ENCODE data around the gene ZFYVE19.

Gene ZFYVE19

GRCh38 chr15:40775740-40776536 is 31.0 kb upstream of the ZFYVE19 start:
- Histone ChIP-seq H3K36me3 (ENCODE audit: control insufficient read depth, insufficient read depth, low read length) (peaks cover 50% of the 10 kb centered on the region), H3K4me1 (ENCODE audit: control insufficient read depth, insufficient read depth, low read length, poor library complexity, severe bottlenecking) (no peaks in the 10 kb centered on the region), H3K27me3 (replicated peaks; ENCODE audit: control insufficient read depth, insufficient read depth, low read length, poor library complexity, severe bottlenecking) (no peaks in the 10 kb centered on the region), H3K9me3 (ENCODE audit: control insufficient read depth, low read length) (no peaks in the 10 kb centered on the region), H3K27ac (ENCODE audit: insufficient read depth, low read length, poor library complexity, severe bottlenecking) (no peak overlapping the region), H3K4me3 (ENCODE audit: insufficient read depth, low read depth, low read length, poor library complexity, severe bottlenecking) (no peak overlapping the region)
- DNase-seq = no peak

GRCh38 chr15:40776537-40777141 is 30.2 kb upstream of the ZFYVE19 start:
- Histone ChIP-seq H3K27me3 (replicated peaks; ENCODE audit: control insufficient read depth, insufficient read depth, low read length, poor library complexity, severe bottlenecking) (no peaks in the 10 kb centered on the region), H3K36me3 (ENCODE audit: control insufficient read depth, insufficient read depth, low read length) (peaks cover 50% of the 10 kb centered on the region)
- DNase-seq = peak in 1 of 3 donors; percentile 14

GRCh38 chr15:40782609-40783227 is 24.2 kb upstream of the ZFYVE19 start:
- Histone ChIP-seq H3K27ac (ENCODE audit: insufficient read depth, low read length, poor library complexity, severe bottlenecking) (no peak overlapping the region), H3K9me3 (ENCODE audit: control insufficient read depth, low read length) (no peaks in the 10 kb centered on the region), H3K36me3 (ENCODE audit: control insufficient read depth, insufficient read depth, low read length) (peaks cover 23% of the 10 kb centered on the region), H3K27me3 (replicated peaks; ENCODE audit: control insufficient read depth, insufficient read depth, low read length, poor library complexity, severe bottlenecking) (no peaks in the 10 kb centered on the region), H3K4me1 (ENCODE audit: control insufficient read depth, insufficient read depth, low read length, poor library complexity, severe bottlenecking) (peaks cover 8% of the 10 kb centered on the region), H3K4me3 (ENCODE audit: insufficient read depth, low read depth, low read length, poor library complexity, severe bottlenecking) (no peak overlapping the region)
- DNase-seq = peak; percentile 64 to 68 (median 65)

More at GRCh38 chr15:40776537-40777141, 30.2 kb upstream of the ZFYVE19 start:
- Histone ChIP-seq H3K27ac (ENCODE audit: insufficient read depth, low read length, poor library complexity, severe bottlenecking) (no peak overlapping the region), H3K4me1 (ENCODE audit: control insufficient read depth, insufficient read depth, low read length, poor library complexity, severe bottlenecking) (no peaks in the 10 kb centered on the region), H3K9me3 (ENCODE audit: control insufficient read depth, low read length) (no peaks in the 10 kb centered on the region), H3K4me3 (ENCODE audit: insufficient read depth, low read depth, low read length, poor library complexity, severe bottlenecking) (no peak overlapping the region)

GRCh38 chr15:40785164-40785563 is 21.7 kb upstream of the ZFYVE19 start:
- Histone ChIP-seq H3K36me3 (ENCODE audit: control insufficient read depth, insufficient read depth, low read length) (peaks cover 1% of the 10 kb centered on the region), H3K4me1 (ENCODE audit: control insufficient read depth, insufficient read depth, low read length, poor library complexity, severe bottlenecking) (peaks cover 11% of the 10 kb centered on the region), H3K4me3 (ENCODE audit: insufficient read depth, low read depth, low read length, poor library complexity, severe bottlenecking) (no peak overlapping the region), H3K27me3 (replicated peaks; ENCODE audit: control insufficient read depth, insufficient read depth, low read length, poor library complexity, severe bottlenecking) (no peaks in the 10 kb centered on the region), H3K27ac (ENCODE audit: insufficient read depth, low read length, poor library complexity, severe bottlenecking) (no peak overlapping the region), H3K9me3 (ENCODE audit: control insufficient read depth, low read length) (no peaks in the 10 kb centered on the region)
- DNase-seq = no peak

- H3K27ac ChIP-seq (ENCODE audit: insufficient read depth, low read length, poor library complexity, severe bottlenecking) = no peak overlapping the region
Measured at GRCh38 chr15:40785814-40786213, 21.1 kb upstream of the ZFYVE19 start.

GRCh38 chr15:40787344-40787841 is 19.5 kb upstream of the ZFYVE19 start:
- no peak overlapping the region for H3K27ac ChIP-seq (ENCODE audit: insufficient read depth, low read length, poor library complexity, severe bottlenecking)
- no peaks in the 10 kb centered on the region for H3K27me3 ChIP-seq (replicated peaks; ENCODE audit: control insufficient read depth, insufficient read depth, low read length, poor library complexity, severe bottlenecking)
- no peak overlapping the region for H3K4me3 ChIP-seq (ENCODE audit: insufficient read depth, low read depth, low read length, poor library complexity, severe bottlenecking)
- peak in 2 of 3 donors; percentile 16 to 21 for DNase-seq
- H3K4me1 ChIP-seq (ENCODE audit: control insufficient read depth, insufficient read depth, low read length, poor library complexity, severe bottlenecking) = peaks cover 11% of the 10 kb centered on the region
- no peaks in the 10 kb centered on the region for H3K9me3 ChIP-seq (ENCODE audit: control insufficient read depth, low read length)
- H3K36me3 ChIP-seq (ENCODE audit: control insufficient read depth, insufficient read depth, low read length) = peaks cover 4% of the 10 kb centered on the region

More at GRCh38 chr15:40785814-40786213, 21.1 kb upstream of the ZFYVE19 start:
- Histone ChIP-seq H3K4me1 (ENCODE audit: control insufficient read depth, insufficient read depth, low read length, poor library complexity, severe bottlenecking) (peaks cover 11% of the 10 kb centered on the region), H3K27me3 (replicated peaks; ENCODE audit: control insufficient read depth, insufficient read depth, low read length, poor library complexity, severe bottlenecking) (no peaks in the 10 kb centered on the region), H3K9me3 (ENCODE audit: control insufficient read depth, low read length) (no peaks in the 10 kb centered on the region), H3K4me3 (ENCODE audit: insufficient read depth, low read depth, low read length, poor library complexity, severe bottlenecking) (no peak overlapping the region), H3K36me3 (ENCODE audit: control insufficient read depth, insufficient read depth, low read length) (no peaks in the 10 kb centered on the region)
- no peak for DNase-seq

GRCh38 chr15:40787991-40788390 is 18.9 kb upstream of the ZFYVE19 start:
- Histone ChIP-seq H3K27me3 (replicated peaks; ENCODE audit: control insufficient read depth, insufficient read depth, low read length, poor library complexity, severe bottlenecking) (no peaks in the 10 kb centered on the region), H3K4me1 (ENCODE audit: control insufficient read depth, insufficient read depth, low read length, poor library complexity, severe bottlenecking) (peaks cover 11% of the 10 kb centered on the region), H3K36me3 (ENCODE audit: control insufficient read depth, insufficient read depth, low read length) (peaks cover 4% of the 10 kb centered on the region), H3K9me3 (ENCODE audit: control insufficient read depth, low read length) (no peaks in the 10 kb centered on the region), H3K4me3 (ENCODE audit: insufficient read depth, low read depth, low read length, poor library complexity, severe bottlenecking) (no peak overlapping the region), H3K27ac (ENCODE audit: insufficient read depth, low read length, poor library complexity, severe bottlenecking) (no peak overlapping the region)
- no peak for DNase-seq

GRCh38 chr15:40789119-40789518 is 17.8 kb upstream of the ZFYVE19 start:
- Histone ChIP-seq H3K27me3 (replicated peaks; ENCODE audit: control insufficient read depth, insufficient read depth, low read length, poor library complexity, severe bottlenecking) (no peaks in the 10 kb centered on the region), H3K9me3 (ENCODE audit: control insufficient read depth, low read length) (no peaks in the 10 kb centered on the region), H3K4me1 (ENCODE audit: control insufficient read depth, insufficient read depth, low read length, poor library complexity, severe bottlenecking) (peaks cover 11% of the 10 kb centered on the region), H3K4me3 (ENCODE audit: insufficient read depth, low read depth, low read length, poor library complexity, severe bottlenecking) (no peak overlapping the region), H3K36me3 (ENCODE audit: control insufficient read depth, insufficient read depth, low read length) (peaks cover 4% of the 10 kb centered on the region), H3K27ac (ENCODE audit: insufficient read depth, low read length, poor library complexity, severe bottlenecking) (no peak overlapping the region)
- DNase-seq = no peak

- Histone ChIP-seq H3K27me3 (replicated peaks; ENCODE audit: control insufficient read depth, insufficient read depth, low read length, poor library complexity, severe bottlenecking) (no peaks in the 10 kb centered on the region), H3K27ac (ENCODE audit: insufficient read depth, low read length, poor library complexity, severe bottlenecking) (no peak overlapping the region), H3K4me1 (ENCODE audit: control insufficient read depth, insufficient read depth, low read length, poor library complexity, severe bottlenecking) (peaks cover 11% of the 10 kb centered on the region), H3K4me3 (ENCODE audit: insufficient read depth, low read depth, low read length, poor library complexity, severe bottlenecking) (no peak overlapping the region), H3K36me3 (ENCODE audit: control insufficient read depth, insufficient read depth, low read length) (peaks cover 4% of the 10 kb centered on the region), H3K9me3 (ENCODE audit: control insufficient read depth, low read length) (no peaks in the 10 kb centered on the region)
- DNase-seq = no peak
Measured at GRCh38 chr15:40789999-40790398, 16.9 kb upstream of the ZFYVE19 start.

GRCh38 chr15:40790718-40791117 is 16.2 kb upstream of the ZFYVE19 start:
- peaks cover 11% of the 10 kb centered on the region for H3K4me1 ChIP-seq (ENCODE audit: control insufficient read depth, insufficient read depth, low read length, poor library complexity, severe bottlenecking)
- no peak overlapping the region for H3K4me3 ChIP-seq (ENCODE audit: insufficient read depth, low read depth, low read length, poor library complexity, severe bottlenecking)
- H3K27me3 ChIP-seq (replicated peaks; ENCODE audit: control insufficient read depth, insufficient read depth, low read length, poor library complexity, severe bottlenecking) = no peaks in the 10 kb centered on the region
- no peaks in the 10 kb centered on the region for H3K9me3 ChIP-seq (ENCODE audit: control insufficient read depth, low read length)
- peaks cover 4% of the 10 kb centered on the region for H3K36me3 ChIP-seq (ENCODE audit: control insufficient read depth, insufficient read depth, low read length)
- H3K27ac ChIP-seq (ENCODE audit: insufficient read depth, low read length, poor library complexity, severe bottlenecking) = no peak overlapping the region
- no peak for DNase-seq

Measured in effector memory CD4-positive, alpha-beta T cell (primary cell).